Stomach (tissue), 4 donors: Measurements from ENCODE around the gene ITGA3.

Experiments
- CTCF ChIP-seq, 7 experiments: fragments of 450-650 bp in 4 of 7; fragments of 200-600 bp in 3 of 7; sonication (generic) in 3 of 7; IDR thresholded peaks; one replicate each; pipeline ENCODE4 v1.5.1; 2016 to 2019; ENCODE audit warnings: antibody characterized with exemption in 7 of 7, control low read depth in 2 of 7, mild to moderate bottlenecking in 1 of 7
- EP300 ChIP-seq: sonication (generic); formaldehyde crosslinking; IDR thresholded peaks from one replicate; pipeline ENCODE4 v1.6.1; 2017; ENCODE audit warnings: antibody characterized with exemption
- POLR2A ChIP-seq, 4 donors: fragments of 450-650 bp; IDR thresholded peaks; one replicate each; pipeline ENCODE4 v1.6.1; 2016; ENCODE audit warnings: antibody characterized with exemption in 4 of 4, control low read depth in 2 of 4, mild to moderate bottlenecking in 1 of 4, moderate library complexity in 1 of 4
- POLR2AphosphoS5 ChIP-seq, 3 donors: sonication (generic); formaldehyde crosslinking; IDR thresholded peaks; one replicate each; pipeline ENCODE4 v1.6.1; 2016; ENCODE audit warnings: antibody characterized with exemption in 3 of 3

GRCh38 chr17:50070908-50071680 is 15.2 kb downstream of the ITGA3 start:
- TF ChIP-seq CTCF (IDR thresholded peaks at IDR 0.05) (no peak), POLR2A (IDR thresholded peaks at IDR 0.05) (no peak), POLR2AphosphoS5 (IDR thresholded peaks at IDR 0.05) (no peak), EP300 (no peak)
